Right lung (tissue), 10 donors: ENCODE measurements around the gene CYB5B. TPM values are rescaled to one million over a fixed set of nuclear protein-coding genes. Genes with fewer than 3 reads are reported as not detected.

Experiments
- DNase-seq, 2 donors: peaks; one replicate each; pipeline ENCODE4 v3.0.0-alpha.2; 2013
- long read RNA-seq, 8 donors: transcript quantifications; one replicate each; lab custom pipeline, GENCODE V29; 2026
- polyA plus RNA-seq, 5 donors: library from polyadenylated mRNA; unstranded; fragments of 120-200 nt; gene quantifications; one replicate each; pipeline versions ENCODE4 v1.2.1 to v1.2.3, GENCODE V29; 2013; ENCODE audit warnings: inconsistent platforms in 1 of 5, low replicate concordance in 1 of 5; ENCODE audit not compliant: insufficient read length in 5 of 5, insufficient read depth in 1 of 5

Gene CYB5B, protein sequence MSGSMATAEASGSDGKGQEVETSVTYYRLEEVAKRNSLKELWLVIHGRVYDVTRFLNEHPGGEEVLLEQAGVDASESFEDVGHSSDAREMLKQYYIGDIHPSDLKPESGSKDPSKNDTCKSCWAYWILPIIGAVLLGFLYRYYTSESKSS
- polyA plus RNA-seq, result 100 to 1,000 TPM; 105 to 127 (median 109) TPM
- long read RNA-seq, donor 1, full-length matches to known transcripts, result 34 of 39 reads
- long read RNA-seq, donor 1, partial matches to known transcripts, result 5 of 39 reads
- long read RNA-seq, donor 1, other reads (novel, unspliced or antisense), result 0 of 39 reads
- long read RNA-seq, donor 2, full-length matches to known transcripts, result 16 of 16 reads
- long read RNA-seq, donor 2, partial matches to known transcripts, result 0 of 16 reads
- long read RNA-seq, donor 2, other reads (novel, unspliced or antisense), result 0 of 16 reads
- long read RNA-seq, donor 3, full-length matches to known transcripts, result 16 of 16 reads
- long read RNA-seq, donor 3, partial matches to known transcripts, result 0 of 16 reads
- long read RNA-seq, donor 3, other reads (novel, unspliced or antisense), result 0 of 16 reads
- long read RNA-seq, donor 4, full-length matches to known transcripts, result 6 of 13 reads
- long read RNA-seq, donor 4, partial matches to known transcripts, result 7 of 13 reads
- long read RNA-seq, donor 4, other reads (novel, unspliced or antisense), result 0 of 13 reads
- long read RNA-seq, donor 5, full-length matches to known transcripts, result 35 of 35 reads
- long read RNA-seq, donor 5, partial matches to known transcripts, result 0 of 35 reads
- long read RNA-seq, donor 5, other reads (novel, unspliced or antisense), result 0 of 35 reads
- long read RNA-seq, donor 6, full-length matches to known transcripts, result 35 of 35 reads
- long read RNA-seq, donor 6, partial matches to known transcripts, result 0 of 35 reads
- long read RNA-seq, donor 6, other reads (novel, unspliced or antisense), result 0 of 35 reads
- long read RNA-seq, donor 7, full-length matches to known transcripts, result 29 of 35 reads
- long read RNA-seq, donor 7, partial matches to known transcripts, result 6 of 35 reads
- long read RNA-seq, donor 7, other reads (novel, unspliced or antisense), result 0 of 35 reads
- long read RNA-seq, donor 8, full-length matches to known transcripts, result 15 of 15 reads
- long read RNA-seq, donor 8, partial matches to known transcripts, result 0 of 15 reads
- long read RNA-seq, donor 8, other reads (novel, unspliced or antisense), result 0 of 15 reads

DNA sequence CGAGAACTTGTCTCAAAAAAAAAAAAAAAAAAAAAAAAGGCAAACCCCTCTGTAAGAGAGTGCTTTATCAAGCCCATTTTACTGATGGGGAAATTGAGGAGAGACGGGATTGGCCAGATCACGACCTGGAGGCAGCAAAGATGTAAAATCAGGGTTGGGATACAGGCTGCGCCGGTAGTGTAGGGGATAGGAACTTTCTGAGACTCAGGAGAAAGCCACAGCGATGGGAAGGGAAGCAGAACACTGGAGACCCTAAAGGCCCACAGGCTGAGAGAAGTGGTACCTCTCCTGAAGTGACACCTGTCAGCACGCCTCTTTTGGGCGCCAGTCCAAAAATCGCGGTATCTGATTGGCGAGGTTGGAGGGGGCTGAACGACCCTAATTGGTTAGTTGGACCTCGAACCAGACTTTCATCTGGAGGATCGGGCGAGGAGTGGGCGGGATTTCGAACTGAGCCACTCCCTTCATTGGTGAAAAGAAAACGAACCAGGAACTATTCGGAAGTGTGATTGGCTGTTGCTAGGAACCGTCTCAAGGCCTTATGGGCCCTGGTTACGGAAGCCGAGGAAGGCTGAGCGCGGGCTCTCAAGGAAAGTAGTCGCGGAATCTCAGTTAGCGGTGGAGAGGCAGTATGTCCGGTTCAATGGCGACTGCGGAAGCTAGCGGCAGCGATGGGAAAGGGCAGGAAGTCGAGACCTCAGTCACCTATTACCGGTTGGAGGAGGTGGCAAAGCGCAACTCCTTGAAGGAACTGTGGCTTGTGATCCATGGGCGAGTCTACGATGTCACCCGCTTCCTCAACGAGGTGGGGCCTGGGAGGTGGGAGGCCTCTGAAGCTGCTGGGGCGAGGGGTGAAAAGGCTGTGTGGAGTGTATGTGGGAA is at the start of gene CYB5B:
Gene CYB5B (plus strand): TSS at position 567 of the 882 bp plus-strand sequence. CDS start 65 bp downstream, at position 632.
- peak; percentile 95 for DNase-seq

DNA sequence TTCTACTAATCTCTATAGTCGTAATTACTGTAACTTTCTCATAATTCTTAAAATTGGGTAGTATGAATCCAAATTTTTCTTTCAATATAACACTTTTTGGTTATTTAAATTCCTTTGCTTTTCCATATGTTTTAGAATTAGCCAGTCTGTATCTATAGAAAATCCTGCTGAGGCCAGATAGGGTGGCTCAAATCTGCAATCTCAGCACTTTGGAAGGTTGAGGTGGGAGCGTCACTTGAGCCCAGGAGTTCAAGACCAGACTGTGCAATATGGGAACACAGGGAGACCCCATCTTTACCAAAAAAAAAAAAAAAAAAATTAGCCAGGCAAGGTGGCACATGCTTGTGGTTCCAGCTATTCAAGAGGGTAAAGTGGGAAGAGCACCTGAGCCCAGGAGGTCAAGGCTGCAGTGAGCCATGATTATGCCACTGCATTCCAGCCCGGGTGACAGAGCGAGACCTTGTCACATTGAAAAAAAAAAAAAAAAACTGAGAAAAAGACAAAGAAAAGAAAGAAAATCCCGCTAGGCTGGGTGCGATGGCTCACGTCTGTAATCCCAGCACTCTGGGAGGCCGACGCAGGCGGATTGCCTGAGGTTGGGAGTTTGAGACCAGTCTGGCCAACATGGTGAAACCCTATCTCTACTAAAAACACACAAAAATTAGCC is 47.9 kb upstream of the CYB5B start:
- no peak for DNase-seq

DNA sequence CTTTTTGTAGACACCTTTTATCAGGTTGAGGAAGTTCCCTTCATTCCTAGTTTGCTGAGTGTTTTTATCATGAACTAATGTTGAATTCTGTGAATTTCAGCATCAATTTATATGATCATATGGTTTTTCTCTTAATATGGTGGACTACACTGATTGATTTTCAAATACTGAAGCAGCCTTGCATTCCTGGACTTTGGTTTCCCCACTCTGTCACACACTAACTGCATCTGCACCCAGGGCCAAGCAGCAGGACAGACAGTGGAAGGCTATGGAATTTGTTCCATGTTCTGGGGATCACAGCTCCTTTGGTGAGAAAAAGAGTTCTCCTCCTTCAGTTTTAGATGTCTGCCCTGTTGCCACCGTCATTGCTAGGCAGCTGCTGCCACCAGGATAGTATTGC is 46.4 kb upstream of the CYB5B start:
- DNase-seq, result no peak

DNA sequence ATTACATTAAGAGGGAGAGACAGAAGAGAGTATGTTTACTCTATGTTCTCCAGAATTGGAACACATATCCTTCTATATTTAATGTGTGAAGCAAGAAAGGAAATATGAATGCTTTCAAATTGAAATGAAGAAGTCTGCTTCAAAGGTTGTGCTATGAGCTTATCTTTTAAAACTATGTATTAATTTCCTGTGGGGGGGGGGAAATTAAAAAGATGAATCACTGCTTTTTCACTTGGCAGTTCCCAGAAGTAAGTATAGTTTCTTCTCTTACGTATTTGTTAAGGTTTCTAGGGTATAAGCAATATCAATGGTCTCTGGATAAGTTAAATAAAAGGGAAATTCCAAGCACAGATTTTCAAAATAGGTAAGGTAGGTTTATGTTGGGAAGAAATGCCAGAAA is 45.7 kb upstream of the CYB5B start:
- no peak for DNase-seq

DNA sequence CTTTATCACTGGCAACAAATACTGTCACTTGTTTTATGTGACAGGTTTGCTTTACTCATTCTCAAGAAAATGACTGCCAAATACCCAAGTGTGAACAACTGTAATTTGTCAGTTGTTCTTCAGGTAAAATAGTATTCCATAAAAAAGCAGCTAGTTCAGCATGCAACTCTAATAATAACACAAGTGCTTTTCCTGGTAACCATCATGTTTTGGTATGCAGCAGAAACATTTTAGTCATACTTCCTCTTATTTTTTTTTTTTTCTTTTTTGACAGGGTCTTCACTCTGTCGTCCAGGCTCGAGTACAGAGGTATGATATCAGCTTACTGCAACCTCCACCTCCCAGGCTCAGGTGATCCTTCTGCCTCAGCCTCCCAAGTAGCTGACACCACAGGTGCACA is 43.2 kb upstream of the CYB5B start:
- DNase-seq, result no peak

DNA sequence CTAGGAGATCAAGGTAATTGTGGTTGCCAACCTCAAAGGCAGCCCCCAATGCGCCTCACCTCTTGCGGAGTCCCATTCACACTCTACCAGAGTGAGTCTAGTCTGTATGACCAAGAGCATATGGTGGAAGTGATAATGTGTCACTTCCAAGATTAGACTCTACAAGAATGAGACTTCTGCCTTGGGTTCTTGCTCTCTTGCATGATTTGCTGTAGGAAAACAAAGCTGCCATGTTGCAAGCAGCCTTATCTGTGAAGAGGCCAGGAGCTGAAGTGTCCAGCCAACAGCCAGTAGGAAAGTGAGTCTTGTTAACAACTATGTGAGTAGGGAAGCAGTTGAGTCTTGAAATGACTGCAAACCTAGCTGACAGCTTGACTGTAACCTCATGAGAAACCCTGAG is 42.0 kb upstream of the CYB5B start:
- DNase-seq, result no peak

DNA sequence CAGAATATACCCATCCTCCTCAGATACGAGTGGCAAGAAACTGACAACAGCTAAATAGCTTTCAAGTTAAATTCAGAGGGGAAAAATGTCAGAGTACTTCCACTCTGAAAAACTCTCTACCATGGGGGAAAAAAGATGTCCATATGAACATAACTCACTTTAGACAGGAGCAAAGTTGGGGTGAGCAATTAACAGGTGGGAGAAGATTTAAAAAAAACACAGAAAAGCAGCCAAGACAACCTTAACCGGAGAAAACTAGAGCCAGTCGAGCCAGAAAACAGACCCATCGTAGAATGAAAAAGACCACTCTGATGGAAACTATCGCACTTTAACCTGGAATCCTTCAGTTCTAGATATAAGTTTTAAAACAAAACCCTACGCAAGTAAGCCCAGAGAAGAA is 39.4 kb upstream of the CYB5B start:
- DNase-seq, result no peak

DNA sequence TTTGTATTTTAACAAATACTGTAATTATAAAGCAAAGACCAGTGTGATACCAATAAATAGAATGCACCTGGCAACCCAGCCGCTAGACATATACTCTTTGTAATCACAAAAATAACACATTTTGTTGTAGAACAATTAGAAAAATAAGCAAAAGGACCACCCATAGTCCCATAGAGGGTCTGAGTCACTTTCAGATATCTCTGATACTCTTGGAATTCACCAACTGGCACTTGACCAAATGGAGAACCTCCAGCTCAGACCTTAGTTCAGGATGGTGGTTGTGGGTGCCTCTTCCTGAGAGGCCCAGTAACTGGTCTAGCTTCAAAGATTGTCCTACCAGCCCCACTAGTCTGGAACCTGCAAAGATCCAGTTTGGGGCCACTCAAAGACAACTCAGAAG is 37.8 kb upstream of the CYB5B start:
- no peak for DNase-seq

DNA sequence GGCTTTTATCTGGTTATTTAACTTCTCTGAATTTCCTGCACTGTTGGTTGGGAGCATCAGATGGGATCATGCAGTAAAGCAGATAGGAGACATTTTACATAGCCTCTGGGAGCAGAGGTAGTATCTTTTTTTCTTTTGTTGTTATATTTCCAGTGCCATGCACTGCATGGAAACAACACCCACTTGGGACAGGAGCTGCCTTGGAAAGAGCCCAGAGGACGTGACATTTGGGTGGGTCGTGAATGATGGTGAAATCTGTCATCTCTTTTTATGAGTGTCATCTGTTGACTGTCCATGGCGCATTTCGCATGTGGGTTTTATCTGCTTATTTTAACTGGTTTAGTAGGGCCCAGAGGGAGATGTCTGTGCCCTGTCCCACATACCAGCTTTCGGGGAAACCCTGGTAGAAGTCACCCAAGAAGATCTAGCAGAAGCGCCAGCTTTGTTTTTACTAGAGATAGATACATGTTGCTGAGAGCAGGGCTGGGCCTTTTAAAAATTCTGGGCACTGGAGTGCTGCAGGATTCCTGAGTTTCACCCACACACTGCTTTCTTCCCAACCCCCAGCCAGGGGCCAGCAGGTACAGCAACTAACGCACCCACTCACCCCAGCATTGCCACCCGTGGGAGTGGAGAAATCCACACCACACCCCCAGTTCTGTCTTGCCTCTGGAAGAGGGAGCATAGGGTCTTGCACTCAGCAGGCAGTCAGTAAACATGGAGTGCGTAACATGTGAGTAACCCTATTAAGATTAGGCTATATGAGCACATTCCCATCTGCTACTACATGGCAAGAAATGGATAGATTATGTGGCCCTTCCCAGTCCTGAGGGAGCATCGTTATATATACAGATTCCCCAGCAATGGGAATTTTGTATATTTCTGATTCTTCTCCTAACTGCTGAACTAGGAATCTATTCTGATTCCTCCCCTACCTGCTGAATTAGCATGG is 30.2 kb upstream of the CYB5B start:
- DNase-seq, result no peak

DNA sequence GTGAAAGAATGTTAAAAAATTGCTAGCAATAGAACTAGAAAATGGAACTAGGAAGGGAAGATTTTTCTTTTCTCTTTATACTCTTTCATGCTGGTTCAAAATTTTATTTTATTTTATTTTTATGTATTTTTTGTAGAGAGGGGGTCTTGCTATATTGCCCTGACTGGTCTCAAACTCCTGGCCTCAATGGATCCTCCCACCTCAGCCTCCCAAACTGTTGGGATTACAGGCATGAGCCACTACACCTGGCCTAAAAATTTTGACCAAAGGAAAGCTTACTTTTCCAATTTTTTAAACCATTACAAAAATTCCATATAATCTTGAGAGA is 28.6 kb upstream of the CYB5B start:
- no peak for DNase-seq

DNA sequence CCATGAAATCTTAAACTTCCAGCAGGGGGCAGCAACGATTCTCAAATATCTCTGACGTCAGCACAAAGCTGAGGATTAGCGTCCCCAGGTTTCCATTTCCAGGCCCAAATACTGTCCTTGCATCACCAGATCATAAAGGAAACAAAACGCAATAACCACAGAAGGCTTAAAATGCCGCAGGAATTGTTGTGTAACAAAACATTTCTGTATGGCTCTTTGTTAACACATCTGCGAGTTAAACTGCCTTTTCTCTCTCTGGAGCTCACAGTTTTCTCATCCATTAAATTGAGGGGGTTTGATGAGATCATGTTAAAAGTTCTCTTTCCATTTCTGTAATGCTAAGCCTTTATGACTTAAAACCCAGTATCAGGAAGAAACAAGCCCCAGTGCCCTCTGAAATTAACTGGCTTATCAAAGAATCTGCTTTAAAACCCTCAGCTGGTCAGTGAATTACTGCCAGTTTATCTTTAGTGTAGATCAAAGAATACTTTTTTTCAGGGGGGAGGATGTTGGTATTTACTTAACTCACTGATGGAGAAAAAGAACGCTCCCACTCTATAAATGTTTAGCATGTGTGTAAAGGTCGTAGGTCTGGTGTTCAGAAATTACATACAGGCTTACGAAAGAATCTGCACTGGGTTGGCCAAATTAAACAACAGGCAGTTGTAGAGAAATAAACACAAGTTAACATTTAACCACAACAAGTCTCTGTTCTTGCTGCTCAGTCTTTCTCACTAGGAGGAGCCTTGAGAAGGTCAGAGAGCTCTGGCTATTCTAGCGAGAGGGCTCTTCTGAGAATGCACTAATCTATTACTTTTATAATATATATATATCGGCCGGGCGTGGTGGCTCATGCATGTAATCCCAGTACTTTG is 28.0 kb upstream of the CYB5B start:
- DNase-seq, result peak; percentile 76 to 89

DNA sequence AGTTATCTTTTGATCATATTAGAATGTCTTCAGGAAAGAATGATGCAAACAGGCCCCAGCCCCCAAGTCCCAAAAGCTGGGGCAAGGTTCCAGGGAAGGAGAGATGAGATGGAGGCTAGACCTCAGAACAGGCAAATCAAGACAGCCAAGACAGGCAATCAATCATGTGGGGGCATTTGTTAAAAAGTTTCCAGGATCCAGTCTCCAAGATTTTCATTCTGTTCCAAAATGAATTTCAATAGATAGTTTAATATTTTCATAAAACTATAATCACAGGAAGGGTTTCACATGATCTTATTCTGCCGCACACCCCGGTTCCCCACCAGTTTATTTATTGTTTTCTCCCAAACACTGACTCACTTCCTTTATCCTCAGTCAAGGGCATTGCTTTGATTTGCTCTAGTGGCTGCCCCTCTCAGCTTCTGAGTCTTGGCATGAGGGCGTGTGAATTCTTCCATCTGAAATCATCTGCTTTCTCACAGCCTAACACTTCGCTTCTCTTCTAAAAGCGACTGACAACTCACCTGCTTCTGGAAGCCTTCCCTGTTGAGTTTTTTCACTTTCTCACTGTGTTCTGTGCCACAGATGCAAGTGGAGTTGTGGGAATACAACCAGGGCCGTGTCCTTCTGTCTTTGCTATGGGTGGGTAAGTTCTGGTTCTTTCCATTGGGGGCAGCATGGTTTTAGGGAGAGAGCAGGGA is 26.4 kb upstream of the CYB5B start:
- peak in 1 of 2 donors; percentile 60 for DNase-seq

DNA sequence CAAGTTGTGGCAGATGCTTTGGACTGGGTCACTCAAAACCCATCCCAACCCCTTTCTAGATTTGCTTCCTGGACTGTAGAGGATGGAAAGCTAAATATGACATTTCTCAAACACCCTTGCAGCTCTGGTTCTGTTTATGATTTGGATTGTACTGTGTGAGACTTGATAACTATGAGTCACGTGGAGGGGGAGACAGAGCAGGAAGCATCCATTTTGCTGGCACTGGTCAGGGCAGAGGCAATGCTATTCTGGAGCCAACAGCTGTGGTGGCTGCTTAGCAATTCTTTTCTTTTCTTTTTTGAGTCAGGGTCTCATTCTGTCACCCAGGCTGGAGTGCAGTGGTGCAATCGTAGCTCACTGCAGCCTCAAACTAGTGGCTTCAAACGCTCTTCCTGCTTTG is 25.1 kb upstream of the CYB5B start:
- no peak for DNase-seq

DNA sequence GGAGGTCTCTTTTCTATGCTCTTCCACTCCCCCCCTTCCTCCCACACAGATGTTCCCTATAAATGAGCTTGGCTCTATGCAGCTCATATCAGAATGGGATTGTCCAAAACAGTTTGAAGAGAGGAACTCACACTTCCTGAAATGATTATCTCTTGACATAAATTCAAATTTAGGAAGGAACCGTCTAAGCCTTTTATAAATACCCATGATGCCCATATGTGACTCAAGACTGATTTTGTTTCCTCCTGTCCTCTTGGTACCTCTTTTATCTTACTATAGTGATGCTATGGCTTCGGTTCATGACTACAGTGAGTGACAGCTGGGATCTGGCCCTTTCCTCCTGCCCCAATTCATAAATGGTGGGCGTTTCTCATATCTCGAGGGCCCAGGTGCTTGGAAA is 22.0 kb upstream of the CYB5B start:
- peak in 1 of 2 donors; percentile 44 for DNase-seq

DNA sequence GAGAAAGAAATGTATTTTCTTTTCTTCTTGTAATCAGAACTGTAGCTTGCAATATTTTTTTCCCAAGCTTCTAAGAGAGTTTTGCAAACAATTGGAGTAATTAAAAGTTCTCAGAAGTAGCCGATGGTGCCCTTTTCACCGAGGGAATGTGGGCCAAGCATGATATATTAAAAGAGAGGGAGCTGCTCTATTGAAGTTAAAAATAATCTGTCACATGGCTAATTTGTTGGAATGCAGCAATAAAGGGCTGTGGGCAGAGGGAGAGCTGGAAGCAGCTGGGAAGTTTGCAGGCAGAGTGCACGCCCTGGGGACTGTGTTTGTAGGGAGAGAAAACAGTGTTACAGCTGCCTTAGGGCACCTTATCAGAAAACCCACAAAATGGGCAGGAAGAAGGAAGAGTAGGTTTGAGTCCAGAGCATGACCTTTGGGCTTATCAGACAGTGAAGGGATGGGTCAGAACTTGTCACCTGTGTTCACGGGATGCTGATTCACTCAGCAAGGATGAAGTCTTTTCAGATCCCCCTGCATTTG is 20.1 kb upstream of the CYB5B start:
- peak; percentile 74 to 83 for DNase-seq

DNA sequence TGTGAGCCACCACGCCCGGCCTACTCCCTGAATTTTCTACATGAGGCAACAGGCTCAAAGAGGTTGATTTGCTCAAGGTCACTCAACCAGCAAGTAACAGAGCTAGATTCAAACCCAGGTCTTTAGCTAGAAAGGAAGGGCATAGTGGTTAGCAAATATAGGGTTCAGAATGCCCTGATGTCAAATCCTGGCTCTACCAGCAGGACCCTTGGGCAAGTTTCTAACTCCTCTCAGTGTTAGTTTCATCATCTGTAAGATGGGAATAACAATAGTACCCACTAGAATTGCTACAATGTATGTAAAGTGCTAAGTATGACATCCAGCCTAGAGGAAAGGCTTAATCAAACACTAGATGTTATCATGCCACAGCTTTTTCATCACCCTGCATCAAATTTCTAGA is 19.1 kb upstream of the CYB5B start:
- DNase-seq, result no peak

DNA sequence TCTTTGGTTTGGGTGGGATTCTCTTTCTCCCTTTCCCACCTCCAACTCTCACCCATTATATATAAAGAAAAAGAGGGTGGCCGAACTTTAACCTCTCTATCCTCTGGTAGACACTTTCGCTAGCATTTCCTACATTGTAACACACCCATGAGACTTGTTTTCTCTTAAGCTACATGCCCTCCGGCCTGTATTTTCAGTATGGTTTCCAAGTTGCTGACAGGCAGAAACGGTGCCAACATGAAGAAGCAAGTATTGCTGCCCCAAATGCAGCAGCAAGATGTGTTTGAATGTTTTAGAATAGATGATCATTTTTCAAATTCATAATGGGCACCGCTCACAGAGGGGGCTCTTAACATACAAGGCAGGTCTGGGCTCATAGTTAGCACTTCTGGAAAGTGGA is 18.7 kb upstream of the CYB5B start:
- no peak for DNase-seq
